Measurements from ENCODE around the gene BCL11A. TPM values are rescaled to one million over a fixed set of nuclear protein-coding genes. Genes with fewer than 3 reads are reported as not detected.

Gene BCL11A
- total RNA-seq, 4 donors from 2014 or later = 0.22 TPM; not detected in 3

- no peaks in the 10 kb centered on the region for H3K27me3 ChIP-seq
- 60 to 70% methylated on average over 4 of the region's 4 CpGs for WGBS, 2 donors
- DNase-seq (ENCODE audit: low spot score in 2 of 2) = no peak
- H3K9me3 ChIP-seq = no peaks in the 10 kb centered on the region
- TF ChIP-seq CTCF (IDR thresholded peaks at IDR 0.05) (no peak), POLR2A (IDR thresholded peaks at IDR 0.05) (no peak), EP300 (IDR thresholded peaks at IDR 0.05) (no peak)
- H3K4me1 ChIP-seq = no peaks in the 10 kb centered on the region
- no peak overlapping the region for H3K4me3 ChIP-seq
- H3K27ac ChIP-seq = no peak overlapping the region
- no peaks in the 10 kb centered on the region for H3K36me3 ChIP-seq
Observed at GRCh38 chr2:60489289-60489688, 64.2 kb downstream of the BCL11A start.

- DNase-seq (ENCODE audit: low spot score in 2 of 2) = no peak
- H3K27ac ChIP-seq = no peak overlapping the region
- TF ChIP-seq POLR2A (IDR thresholded peaks at IDR 0.05) (no peak), EP300 (IDR thresholded peaks at IDR 0.05) (no peak), CTCF (IDR thresholded peaks at IDR 0.05) (no peak)
- H3K4me3 ChIP-seq = no peak overlapping the region
- no peaks in the 10 kb centered on the region for H3K9me3 ChIP-seq
- WGBS, 2 donors = 83 to 87% methylated on average over 3 of the region's 3 CpGs
- H3K4me1 ChIP-seq = no peaks in the 10 kb centered on the region
- no peaks in the 10 kb centered on the region for H3K27me3 ChIP-seq
- H3K36me3 ChIP-seq = no peaks in the 10 kb centered on the region
Observed at GRCh38 chr2:60488291-60488690, 65.2 kb downstream of the BCL11A start.

- no peak for TF ChIP-seq CTCF (IDR thresholded peaks at IDR 0.05)
- TF ChIP-seq POLR2A (IDR thresholded peaks at IDR 0.05) = no peak
- no peak for TF ChIP-seq EP300 (IDR thresholded peaks at IDR 0.05)
- 84 to 89% methylated on average over 5 of the region's 5 CpGs for WGBS, 2 donors
Observed at GRCh38 chr2:60487174-60487573, 66.3 kb downstream of the BCL11A start.

GRCh38 chr2:60486551-60486950 lies 66.9 kb downstream of the BCL11A start:
- Histone ChIP-seq H3K27me3 (no peaks in the 10 kb centered on the region), H3K9me3 (no peaks in the 10 kb centered on the region), H3K4me3 (no peak overlapping the region), H3K4me1 (no peaks in the 10 kb centered on the region), H3K36me3 (no peaks in the 10 kb centered on the region), H3K27ac (no peak overlapping the region)
- no peak for DNase-seq (ENCODE audit: low spot score in 2 of 2)
- 83 to 94% methylated on average over 3 of the region's 3 CpGs for WGBS, 2 donors
- TF ChIP-seq POLR2A (IDR thresholded peaks at IDR 0.05) = no peak
- no peak for TF ChIP-seq EP300 (IDR thresholded peaks at IDR 0.05)
- TF ChIP-seq CTCF (IDR thresholded peaks at IDR 0.05) = no peak

More at GRCh38 chr2:60487174-60487573, 66.3 kb downstream of the BCL11A start:
- Histone ChIP-seq H3K27ac (no peak overlapping the region), H3K9me3 (no peaks in the 10 kb centered on the region), H3K36me3 (no peaks in the 10 kb centered on the region), H3K4me3 (no peak overlapping the region), H3K4me1 (no peaks in the 10 kb centered on the region), H3K27me3 (no peaks in the 10 kb centered on the region)
- DNase-seq (ENCODE audit: low spot score in 2 of 2) = no peak

DNA sequence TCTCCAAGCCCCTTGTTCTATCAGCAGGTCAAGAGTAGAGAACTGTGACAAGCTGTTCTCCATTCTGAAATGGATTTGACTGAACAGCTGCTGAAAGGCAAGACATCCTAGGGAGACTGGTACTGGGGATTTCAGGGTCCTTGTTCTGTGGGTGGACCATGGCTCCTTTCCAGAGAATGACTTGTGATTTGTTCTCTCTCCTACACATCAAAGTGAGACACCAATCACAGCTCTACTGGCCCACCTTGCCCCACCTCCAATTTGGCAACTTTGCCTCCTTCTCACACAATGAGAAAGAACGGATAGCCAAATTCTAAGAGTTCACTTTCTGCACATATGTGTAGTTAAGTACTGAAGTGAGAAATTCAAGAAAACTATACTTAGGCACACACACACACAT lies 67.4 kb downstream of the BCL11A start:
- no peak for DNase-seq (ENCODE audit: low spot score in 2 of 2)
- TF ChIP-seq EP300 (IDR thresholded peaks at IDR 0.05) (no peak), POLR2A (IDR thresholded peaks at IDR 0.05) (no peak), CTCF (IDR thresholded peaks at IDR 0.05) (no peak)
- no peaks in the 10 kb centered on the region for H3K27me3 ChIP-seq
- H3K9me3 ChIP-seq = no peaks in the 10 kb centered on the region
- WGBS, 2 donors = 74 to 77% methylated on average over 1 of the region's 1 CpG
- no peak overlapping the region for H3K27ac ChIP-seq
- H3K4me3 ChIP-seq = no peak overlapping the region
- H3K36me3 ChIP-seq = no peaks in the 10 kb centered on the region
- no peaks in the 10 kb centered on the region for H3K4me1 ChIP-seq
